Measurements from ENCODE around the gene FREM2.

The FREM2 gene

GRCh38 chr13:38819053-38819452 lies 132.2 kb downstream of the FREM2 start:
- no peak overlapping the region for H3K23ac ChIP-seq (ENCODE audit: low read depth, low read length, poor library complexity)
- no peak overlapping the region for H3K27ac ChIP-seq (replicated peaks; ENCODE audit: low read length)

GRCh38 chr13:38819596-38819995 lies 132.7 kb downstream of the FREM2 start:
- no peaks in the 10 kb centered on the region for H3K79me1 ChIP-seq (ENCODE audit: low read depth, low read length)
- no peak overlapping the region for H2AFZ ChIP-seq (ENCODE audit: low read length)
- no peak overlapping the region for H3K4me3 ChIP-seq (ENCODE audit: low read length in 2 of 2)
- H4K8ac ChIP-seq (ENCODE audit: low read depth, low read length): no peak overlapping the region
- H3K36me3 ChIP-seq (replicated peaks in 1 of 2; ENCODE audit: control insufficient read depth in 2 of 2, insufficient read depth in 2 of 2, low read length in 2 of 2): no peaks in the 10 kb centered on the region
- H3K18ac ChIP-seq (ENCODE audit: low read length): no peak overlapping the region
- H3K27ac ChIP-seq (replicated peaks; ENCODE audit: low read length): no peak overlapping the region
- H3K9me3 ChIP-seq (replicated peaks in 1 of 2; ENCODE audit: control insufficient read depth in 2 of 2, insufficient read depth in 1 of 2, low read depth in 1 of 2, low read length in 2 of 2): peaks cover 0 to 1% of the 10 kb centered on the region in 2 donors
- no peak overlapping the region for H3K4ac ChIP-seq (ENCODE audit: low read length)
- no peak overlapping the region for H2BK12ac ChIP-seq (ENCODE audit: low read length)
- H3K27me3 ChIP-seq (ENCODE audit: control insufficient read depth in 3 of 3, insufficient read depth in 3 of 3, low read depth in 1 of 3, low read length in 3 of 3): no peaks in the 10 kb centered on the region
- no peak overlapping the region for H3K14ac ChIP-seq (ENCODE audit: low read length)
- H3K4me2 ChIP-seq (ENCODE audit: insufficient read depth, low read length, poor library complexity, severe bottlenecking): no peak overlapping the region
- H2BK15ac ChIP-seq (ENCODE audit: low read length): no peak overlapping the region
- no peak for DNase-seq (ENCODE audit: low spot score)
- no peak overlapping the region for H3K23ac ChIP-seq (ENCODE audit: low read depth, low read length, poor library complexity)
- no peak overlapping the region for H4K91ac ChIP-seq (ENCODE audit: low read depth, low read length, poor library complexity)
- no peak overlapping the region for H2BK120ac ChIP-seq (ENCODE audit: low read depth, low read length)
- no peak overlapping the region for H2BK5ac ChIP-seq (ENCODE audit: low read length)
- no CpG with 5 or more reads among the region's 2 CpGs for WGBS, 2 donors (ENCODE audit: extremely low coverage in 2 of 2, insufficient read length in 2 of 2, insufficient replicate concordance in 1 of 2)
- H3K4me1 ChIP-seq (ENCODE audit: control insufficient read depth in 2 of 2, insufficient read depth in 1 of 2, low read depth in 1 of 2, low read length in 2 of 2): peaks cover 6 to 12% of the 10 kb centered on the region in 2 donors
- no peak overlapping the region for H2AK5ac ChIP-seq (ENCODE audit: low read depth, low read length)
- H3K9ac ChIP-seq (ENCODE audit: low read depth, low read length, poor library complexity): no peak overlapping the region

More at GRCh38 chr13:38819053-38819452, 132.2 kb downstream of the FREM2 start:
- H3K9ac ChIP-seq (ENCODE audit: low read depth, low read length, poor library complexity): no peak overlapping the region
- H3K4ac ChIP-seq (ENCODE audit: low read length): no peak overlapping the region
- no peak overlapping the region for H2BK15ac ChIP-seq (ENCODE audit: low read length)
- no peaks in the 10 kb centered on the region for H3K36me3 ChIP-seq (replicated peaks in 1 of 2; ENCODE audit: control insufficient read depth in 2 of 2, insufficient read depth in 2 of 2, low read length in 2 of 2)
- H2BK120ac ChIP-seq (ENCODE audit: low read depth, low read length): no peak overlapping the region
- H3K4me1 ChIP-seq (ENCODE audit: control insufficient read depth in 2 of 2, insufficient read depth in 1 of 2, low read depth in 1 of 2, low read length in 2 of 2): peaks cover 6 to 12% of the 10 kb centered on the region in 2 donors
- H4K91ac ChIP-seq (ENCODE audit: low read depth, low read length, poor library complexity): no peak overlapping the region
- no peak overlapping the region for H2BK5ac ChIP-seq (ENCODE audit: low read length)
- H2AFZ ChIP-seq (ENCODE audit: low read length): peak overlapping the region; percentile 66
- no peak overlapping the region for H3K14ac ChIP-seq (ENCODE audit: low read length)
- no peak overlapping the region for H2BK12ac ChIP-seq (ENCODE audit: low read length)
- H2AK5ac ChIP-seq (ENCODE audit: low read depth, low read length): no peak overlapping the region
- no peak for DNase-seq (ENCODE audit: low spot score)
- H3K27me3 ChIP-seq (ENCODE audit: control insufficient read depth in 3 of 3, insufficient read depth in 3 of 3, low read depth in 1 of 3, low read length in 3 of 3): no peaks in the 10 kb centered on the region
- no peak overlapping the region for H4K8ac ChIP-seq (ENCODE audit: low read depth, low read length)
- WGBS, 2 donors (ENCODE audit: extremely low coverage in 2 of 2, insufficient read length in 2 of 2, insufficient replicate concordance in 1 of 2): no CpG with 5 or more reads among the region's 1 CpG
- H3K18ac ChIP-seq (ENCODE audit: low read length): no peak overlapping the region
- H3K4me2 ChIP-seq (ENCODE audit: insufficient read depth, low read length, poor library complexity, severe bottlenecking): no peak overlapping the region
- H3K79me1 ChIP-seq (ENCODE audit: low read depth, low read length): no peaks in the 10 kb centered on the region
- H3K9me3 ChIP-seq (replicated peaks in 1 of 2; ENCODE audit: control insufficient read depth in 2 of 2, insufficient read depth in 1 of 2, low read depth in 1 of 2, low read length in 2 of 2): peaks cover 0 to 3% of the 10 kb centered on the region in 2 donors
- H3K4me3 ChIP-seq (ENCODE audit: low read length in 2 of 2): no peak overlapping the region

- H3K4me2 ChIP-seq (ENCODE audit: insufficient read depth, low read length, poor library complexity, severe bottlenecking): no peak overlapping the region
- H2BK120ac ChIP-seq (ENCODE audit: low read depth, low read length): no peak overlapping the region
- H3K14ac ChIP-seq (ENCODE audit: low read length): no peak overlapping the region
- H3K18ac ChIP-seq (ENCODE audit: low read length): no peak overlapping the region
- H2AFZ ChIP-seq (ENCODE audit: low read length): peak overlapping the region; percentile 83
- no peak overlapping the region for H4K8ac ChIP-seq (ENCODE audit: low read depth, low read length)
- no peaks in the 10 kb centered on the region for H3K79me1 ChIP-seq (ENCODE audit: low read depth, low read length)
- no peak for DNase-seq (ENCODE audit: low spot score)
- no peak overlapping the region for H3K4ac ChIP-seq (ENCODE audit: low read length)
- H3K27ac ChIP-seq (replicated peaks; ENCODE audit: low read length): no peak overlapping the region
- WGBS, 2 donors (ENCODE audit: extremely low coverage in 2 of 2, insufficient read length in 2 of 2, insufficient replicate concordance in 1 of 2): no CpG with 5 or more reads among the region's 8 CpGs
- peaks cover 8 to 23% of the 10 kb centered on the region in 2 donors for H3K4me1 ChIP-seq (ENCODE audit: control insufficient read depth in 2 of 2, insufficient read depth in 1 of 2, low read depth in 1 of 2, low read length in 2 of 2)
- H3K9me3 ChIP-seq (replicated peaks in 1 of 2; ENCODE audit: control insufficient read depth in 2 of 2, insufficient read depth in 1 of 2, low read depth in 1 of 2, low read length in 2 of 2): no peaks in the 10 kb centered on the region
- no peak overlapping the region for H2BK15ac ChIP-seq (ENCODE audit: low read length)
- no peaks in the 10 kb centered on the region for H3K27me3 ChIP-seq (ENCODE audit: control insufficient read depth in 3 of 3, insufficient read depth in 3 of 3, low read depth in 1 of 3, low read length in 3 of 3)
- no peak overlapping the region for H2BK12ac ChIP-seq (ENCODE audit: low read length)
- no peak overlapping the region for H2BK5ac ChIP-seq (ENCODE audit: low read length)
- H3K4me3 ChIP-seq (ENCODE audit: low read length in 2 of 2): no peak overlapping the region
- H4K91ac ChIP-seq (ENCODE audit: low read depth, low read length, poor library complexity): no peak overlapping the region
- no peak overlapping the region for H2AK5ac ChIP-seq (ENCODE audit: low read depth, low read length)
- H3K36me3 ChIP-seq (replicated peaks in 1 of 2; ENCODE audit: control insufficient read depth in 2 of 2, insufficient read depth in 2 of 2, low read length in 2 of 2): no peaks in the 10 kb centered on the region
- H3K23ac ChIP-seq (ENCODE audit: low read depth, low read length, poor library complexity): no peak overlapping the region
- no peak overlapping the region for H3K9ac ChIP-seq (ENCODE audit: low read depth, low read length, poor library complexity)
Observed at GRCh38 chr13:38821770-38822551, 135.1 kb downstream of the FREM2 start.

GRCh38 chr13:38824342-38824741 lies 137.5 kb downstream of the FREM2 start:
- H4K91ac ChIP-seq (ENCODE audit: low read depth, low read length, poor library complexity): no peak overlapping the region
- no peak overlapping the region for H3K9ac ChIP-seq (ENCODE audit: low read depth, low read length, poor library complexity)
- H3K4ac ChIP-seq (ENCODE audit: low read length): no peak overlapping the region
- no peak overlapping the region for H2BK12ac ChIP-seq (ENCODE audit: low read length)
- H2BK120ac ChIP-seq (ENCODE audit: low read depth, low read length): no peak overlapping the region
- no peak overlapping the region for H3K23ac ChIP-seq (ENCODE audit: low read depth, low read length, poor library complexity)
- no peak overlapping the region for H2AK5ac ChIP-seq (ENCODE audit: low read depth, low read length)
- no peak overlapping the region for H3K4me3 ChIP-seq (ENCODE audit: low read length in 2 of 2)
- H3K36me3 ChIP-seq (replicated peaks in 1 of 2; ENCODE audit: control insufficient read depth in 2 of 2, insufficient read depth in 2 of 2, low read length in 2 of 2): no peaks in the 10 kb centered on the region
- H3K27ac ChIP-seq (replicated peaks; ENCODE audit: low read length): no peak overlapping the region
- no peaks in the 10 kb centered on the region for H3K27me3 ChIP-seq (ENCODE audit: control insufficient read depth in 3 of 3, insufficient read depth in 3 of 3, low read depth in 1 of 3, low read length in 3 of 3)
- H2BK5ac ChIP-seq (ENCODE audit: low read length): no peak overlapping the region
- no peaks in the 10 kb centered on the region for H3K79me1 ChIP-seq (ENCODE audit: low read depth, low read length)
- no peak for DNase-seq (ENCODE audit: low spot score)
- H3K18ac ChIP-seq (ENCODE audit: low read length): no peak overlapping the region
- peaks cover 8 to 20% of the 10 kb centered on the region in 2 donors for H3K4me1 ChIP-seq (ENCODE audit: control insufficient read depth in 2 of 2, insufficient read depth in 1 of 2, low read depth in 1 of 2, low read length in 2 of 2)
- H3K14ac ChIP-seq (ENCODE audit: low read length): no peak overlapping the region
- no peaks in the 10 kb centered on the region for H3K9me3 ChIP-seq (replicated peaks in 1 of 2; ENCODE audit: control insufficient read depth in 2 of 2, insufficient read depth in 1 of 2, low read depth in 1 of 2, low read length in 2 of 2)
- WGBS, 2 donors (ENCODE audit: extremely low coverage in 2 of 2, insufficient read length in 2 of 2, insufficient replicate concordance in 1 of 2): no CpG with 5 or more reads among the region's 4 CpGs
- H2BK15ac ChIP-seq (ENCODE audit: low read length): no peak overlapping the region
- H3K4me2 ChIP-seq (ENCODE audit: insufficient read depth, low read length, poor library complexity, severe bottlenecking): no peak overlapping the region
- no peak overlapping the region for H2AFZ ChIP-seq (ENCODE audit: low read length)
- H4K8ac ChIP-seq (ENCODE audit: low read depth, low read length): no peak overlapping the region
